MM.1S (cell line): Measurements from ENCODE around the gene KLK1.
"Not testable (repeated sequence)": the region's sequence is repeated elsewhere in the genome, so short reads cannot be mapped to it uniquely, and the experiment has no call there.

Source experiments
- DNase-seq: peaks from one replicate; pipeline ENCODE4 v3.0.0-alpha.2; 2015
- H2AFZ ChIP-seq: fragments of 300-600 bp; sonication (generic); 2 replicates; pipeline ENCODE4 v1.6.0; 2016; ENCODE audit warnings: antibody characterized with exemption, low read length
- H3F3A ChIP-seq: fragments of 300-600 bp; sonication (generic); 2 replicates; pipeline ENCODE4 v1.6.1; 2016; ENCODE audit warnings: mild to moderate bottlenecking, antibody characterized with exemption, low read length, moderate library complexity, mixed read lengths; ENCODE audit not compliant: insufficient read depth
- H3K27ac ChIP-seq: fragments of 300-600 bp; sonication (generic); 2 replicates; pipeline ENCODE4 v1.5.1; 2016; ENCODE audit warnings: mild to moderate bottlenecking, low read length
- H3K27me3 ChIP-seq: fragments of 300-600 bp; sonication (generic); replicated peaks from 2 replicates; pipeline ENCODE4 v1.6.0; 2016; ENCODE audit warnings: low read length; ENCODE audit not compliant: insufficient read depth
- H3K36me3 ChIP-seq: fragments of 300-600 bp; sonication (generic); replicated peaks from 2 replicates; pipeline ENCODE4 v1.6.1; 2016; ENCODE audit warnings: mild to moderate bottlenecking, low read length, mixed read lengths; ENCODE audit not compliant: insufficient read depth
- H3K4me1 ChIP-seq: fragments of 300-600 bp; sonication (generic); 2 replicates; pipeline ENCODE4 v1.6.1; 2016; ENCODE audit warnings: low read length, mixed read lengths
- H3K4me2 ChIP-seq: fragments of 300-600 bp; sonication (generic); 2 replicates; pipeline ENCODE4 v1.6.0; 2016; ENCODE audit warnings: low read depth, low read length
- H3K4me3 ChIP-seq: fragments of 300-600 bp; sonication (generic); 2 replicates; pipeline ENCODE4 v1.5.1; 2016; ENCODE audit warnings: low read length, mixed read lengths
- H3K79me2 ChIP-seq: fragments of 300-600 bp; sonication (generic); 2 replicates; pipeline ENCODE4 v1.6.1; 2016; ENCODE audit warnings: mixed run types, low read length, mixed read lengths
- H3K9ac ChIP-seq: fragments of 300-600 bp; sonication (generic); 2 replicates; pipeline ENCODE4 v1.6.1; 2016; ENCODE audit warnings: low read length, mixed read lengths
- H3K9me2 ChIP-seq: fragments of 300-600 bp; sonication (generic); replicated peaks from 2 replicates; pipeline ENCODE4 v1.6.1; 2016; ENCODE audit warnings: mild to moderate bottlenecking, low read length, mixed read lengths; ENCODE audit not compliant: insufficient read depth
- H3K9me3 ChIP-seq: fragments of 300-600 bp; sonication (generic); replicated peaks from 2 replicates; pipeline ENCODE4 v1.6.1; 2016; ENCODE audit warnings: mild to moderate bottlenecking, low read length, mixed read lengths; ENCODE audit not compliant: insufficient read depth
- H4K20me1 ChIP-seq: fragments of 300-600 bp; sonication (generic); 2 replicates; pipeline ENCODE4 v1.6.1; 2016; ENCODE audit warnings: mild to moderate bottlenecking, low read length, moderate library complexity, mixed read lengths; ENCODE audit not compliant: insufficient read depth
- EZH2phosphoT487 ChIP-seq: fragments of 300-600 bp; sonication (generic); IDR thresholded peaks from 2 replicates; pipeline ENCODE4 v1.6.1; 2018; ENCODE audit warnings: antibody characterized with exemption, low read length
- TF ChIP-seq, protein P1 (sequence below): fragments of 300-600 bp; sonication (generic); IDR thresholded peaks from 2 replicates; pipeline ENCODE4 v1.5.1; 2016; ENCODE audit warnings: antibody characterized with exemption, low read length, mixed read lengths

KLK1 gene

GRCh38 chr19:50770888-50771287, 52.7 kb downstream of the KLK1 start:
- Histone ChIP-seq H3K4me2 (no peak overlapping the region), H3K4me3 (no peak overlapping the region), H3K4me1 (no peaks in the 10 kb centered on the region), H3K9me3 (no peaks in the 10 kb centered on the region), H2AFZ (no peak overlapping the region), H4K20me1 (no peaks in the 10 kb centered on the region), H3K27me3 (peaks cover 75% of the 10 kb centered on the region), H3K9ac (no peak overlapping the region), H3K79me2 (no peaks in the 10 kb centered on the region), H3F3A (no peaks in the 10 kb centered on the region), H3K9me2 (no peaks in the 10 kb centered on the region), H3K27ac (no peak overlapping the region), H3K36me3 (no peaks in the 10 kb centered on the region)
- DNase-seq = no peak
- TF ChIP-seq, protein P1, sequence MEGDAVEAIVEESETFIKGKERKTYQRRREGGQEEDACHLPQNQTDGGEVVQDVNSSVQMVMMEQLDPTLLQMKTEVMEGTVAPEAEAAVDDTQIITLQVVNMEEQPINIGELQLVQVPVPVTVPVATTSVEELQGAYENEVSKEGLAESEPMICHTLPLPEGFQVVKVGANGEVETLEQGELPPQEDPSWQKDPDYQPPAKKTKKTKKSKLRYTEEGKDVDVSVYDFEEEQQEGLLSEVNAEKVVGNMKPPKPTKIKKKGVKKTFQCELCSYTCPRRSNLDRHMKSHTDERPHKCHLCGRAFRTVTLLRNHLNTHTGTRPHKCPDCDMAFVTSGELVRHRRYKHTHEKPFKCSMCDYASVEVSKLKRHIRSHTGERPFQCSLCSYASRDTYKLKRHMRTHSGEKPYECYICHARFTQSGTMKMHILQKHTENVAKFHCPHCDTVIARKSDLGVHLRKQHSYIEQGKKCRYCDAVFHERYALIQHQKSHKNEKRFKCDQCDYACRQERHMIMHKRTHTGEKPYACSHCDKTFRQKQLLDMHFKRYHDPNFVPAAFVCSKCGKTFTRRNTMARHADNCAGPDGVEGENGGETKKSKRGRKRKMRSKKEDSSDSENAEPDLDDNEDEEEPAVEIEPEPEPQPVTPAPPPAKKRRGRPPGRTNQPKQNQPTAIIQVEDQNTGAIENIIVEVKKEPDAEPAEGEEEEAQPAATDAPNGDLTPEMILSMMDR = no peak
- TF ChIP-seq EZH2phosphoT487 = no peak

GRCh38 chr19:50770164-50770563, 53.4 kb downstream of the KLK1 start, which contains the start of gene GPR32:
TSS of gene GPR32 (plus strand) at chr19:50770464. CDS start at chr19:50770601, 137 bp downstream.
- not testable (repeated sequence) for H3K4me3 ChIP-seq, H3K79me2 ChIP-seq, H3K4me2 ChIP-seq, H3K36me3 ChIP-seq, H3K9ac ChIP-seq, DNase-seq, H2AFZ ChIP-seq, H3K9me2 ChIP-seq, H3K4me1 ChIP-seq, H3K27ac ChIP-seq, H3F3A ChIP-seq, H3K9me3 ChIP-seq, H4K20me1 ChIP-seq
- peaks cover 77% of the 10 kb centered on the region for H3K27me3 ChIP-seq
